T-cell (primary cell): ENCODE measurements around the gene RFX3. TPM values are rescaled to one million over a fixed set of nuclear protein-coding genes. Genes with fewer than 3 reads are reported as not detected.

Experiments
- ATAC-seq, 4 experiments: fragments of 200-7000 bp in 3 of 4; fragments of 150-1000 bp in 1 of 4; cut with Tn5 transposase; replicated peaks in 1 of 4; 1 replicate in 3 of 4; 2 replicates in 1 of 4; pipeline ENCODE4 v1.10.0; 2021; ENCODE audit warnings: moderate library complexity in 3 of 4, mild to moderate bottlenecking in 2 of 4, moderate number of reproducible peaks in 1 of 4
- CTCF ChIA-PET, 2 donors: fragments of 300-600 bp; sonication (Branson Sonifier 250); formaldehyde crosslinking; loops; one replicate each; lab custom pipeline; 2022; ENCODE audit warnings: antibody characterized with exemption in 2 of 2; lab: Charles Lee
- POLR2A ChIA-PET, 2 donors: fragments of 300-600 bp; sonication (Branson Sonifier 250); formaldehyde crosslinking; loops; one replicate each; lab custom pipeline; 2022; ENCODE audit warnings: antibody characterized with exemption in 2 of 2; lab: Charles Lee
- DNase-seq, 35 experiments: peaks; one replicate each; pipeline versions ENCODE4 v3.0.0 to v3.0.0-alpha.2; 2013 to 2023
- H3K27ac ChIP-seq: one replicate; pipeline ENCODE4 v1.5.1; 2013; ENCODE audit warnings: low read length
- H3K27me3 ChIP-seq, 2 experiments: replicated peaks in 1 of 2; 1 replicate in 1 of 2; 2 replicates in 1 of 2; pipeline versions ENCODE4 v1.6.1 to v1.7.0; 2013; ENCODE audit warnings: low read length in 1 of 2, mixed read lengths in 1 of 2; ENCODE audit not compliant: control insufficient read depth in 2 of 2, insufficient read depth in 2 of 2; ENCODE audit errors: extremely low read depth in 1 of 2
- H3K36me3 ChIP-seq, 2 donors: 1 replicate in 1 of 2; 2 replicates in 1 of 2; pipeline versions ENCODE4 v1.6.1 to v1.7.0; 2013; ENCODE audit warnings: low read length in 1 of 2; ENCODE audit not compliant: control insufficient read depth in 2 of 2, insufficient read depth in 1 of 2; ENCODE audit errors: extremely low read depth in 1 of 2
- H3K4me1 ChIP-seq, 2 experiments: 1 replicate in 1 of 2; 2 replicates in 1 of 2; pipeline versions ENCODE4 v1.6.1 to v1.7.0; 2013; ENCODE audit warnings: low read length in 2 of 2, mixed read lengths in 1 of 2; ENCODE audit not compliant: insufficient read depth in 2 of 2, control insufficient read depth in 1 of 2; ENCODE audit errors: extremely low read depth in 1 of 2
- H3K4me3 ChIP-seq, 2 donors: 1 replicate in 1 of 2; 2 replicates in 1 of 2; pipeline versions ENCODE4 v1.5.1 to v1.7.0; 2013; ENCODE audit warnings: mild to moderate bottlenecking in 2 of 2, low read length in 1 of 2, moderate library complexity in 1 of 2; ENCODE audit not compliant: control insufficient read depth in 1 of 2; ENCODE audit errors: extremely low read depth in 1 of 2
- H3K9me3 ChIP-seq: 2 replicates; pipeline ENCODE4 v1.7.0; 2013
- H3K27ac Mint-ChIP-seq, 2 donors: one replicate each; pipeline ENCODE4 v1.8.0; 2020 to 2021; ENCODE audit warnings: mild to moderate bottlenecking in 2 of 2, mixed read lengths in 2 of 2
- H3K27me3 Mint-ChIP-seq, 2 donors: one replicate each; pipeline ENCODE4 v1.8.0; 2021 to 2022; ENCODE audit warnings: mixed read lengths in 2 of 2
- H3K36me3 Mint-ChIP-seq: one replicate; pipeline ENCODE4 v1.8.0; 2021; ENCODE audit warnings: mixed read lengths
- H3K4me1 Mint-ChIP-seq, 3 donors: one replicate each; pipeline ENCODE4 v1.8.0; 2020 to 2022; ENCODE audit warnings: mixed read lengths in 3 of 3, mild to moderate bottlenecking in 1 of 3
- H3K4me3 Mint-ChIP-seq, 3 donors: one replicate each; pipeline ENCODE4 v1.8.0; 2020 to 2022; ENCODE audit warnings: mild to moderate bottlenecking in 3 of 3, mixed read lengths in 3 of 3, moderate library complexity in 3 of 3
- H3K9me3 Mint-ChIP-seq, 3 donors: one replicate each; pipeline ENCODE4 v1.8.0; 2020 to 2022; ENCODE audit warnings: mixed read lengths in 3 of 3
- WGBS: methylation state at CpG from one replicate; pipeline ENCODE4 v1.1.5; 2013; ENCODE audit warnings: missing lambda C conversion rate; ENCODE audit not compliant: insufficient coverage; 5-methylcytosine and 5-hydroxymethylcytosine counted together
- total RNA-seq, 35 experiments: library from RNA in 6 of 35; stranded (reverse) in 6 of 35; fragments of 120-200 nt in 1 of 35; gene quantifications; one replicate each; pipeline versions ENCODE4 v1.2.1 to v1.2.4 and lab custom pipeline; 2013 to 2026

Gene RFX3
- total RNA-seq, 5 donors from 2014 or later (not counting 1 experiment from before 2014, with no cell fraction given) = 16.3 to 32.2 (median 20.5) TPM

DNA sequence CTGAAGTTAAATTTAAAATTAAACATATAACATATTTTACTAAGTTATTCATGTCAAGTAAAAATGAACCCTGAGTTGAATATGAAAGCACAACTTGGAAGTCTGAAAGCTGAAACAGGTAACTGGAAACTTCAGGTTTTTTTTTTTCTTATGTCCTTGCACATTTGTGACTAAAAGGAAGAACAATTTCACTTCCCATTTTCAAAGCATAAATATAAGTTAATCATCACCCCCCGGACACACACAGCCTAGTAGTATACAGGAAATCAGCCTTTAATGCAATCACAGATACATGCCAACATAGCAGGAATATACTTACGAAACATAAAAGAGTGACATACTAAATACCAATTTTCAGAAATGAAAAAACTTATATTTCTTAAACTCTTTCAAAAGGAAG is 225.9 kb downstream of the RFX3 start:
- peaks cover 22% of the 10 kb centered on the region for H3K36me3 Mint-ChIP-seq
- H3K27me3 Mint-ChIP-seq = no peaks in the 10 kb centered on the region
- H3K4me3 Mint-ChIP-seq = no peak overlapping the region
- ChIA-PET POLR2A (no interaction called here), CTCF (interaction anchor here in 1 of 2 donors (0.7 kb wide), 1 partner anchor 1612 kb away, joined by 7 read pairs; no protein-coding TSS in a partner anchor)
- peaks cover 0 to 7% (median 4%) of the 10 kb centered on the region in 3 donors for H3K4me1 Mint-ChIP-seq
- no peaks in the 10 kb centered on the region for H3K27me3 ChIP-seq
- H3K36me3 ChIP-seq = no peaks in the 10 kb centered on the region
- no CpG with 5 or more reads among the region's 2 CpGs for WGBS
- no peak overlapping the region for H3K27ac Mint-ChIP-seq
- H3K4me1 ChIP-seq = no peaks in the 10 kb centered on the region
- H3K9me3 ChIP-seq = no peaks in the 10 kb centered on the region
- no peak overlapping the region for H3K4me3 ChIP-seq
- ATAC-seq = no peak
- H3K27ac ChIP-seq = no peak overlapping the region
- DNase-seq = no peak
- H3K9me3 Mint-ChIP-seq = no peaks in the 10 kb centered on the region

DNA sequence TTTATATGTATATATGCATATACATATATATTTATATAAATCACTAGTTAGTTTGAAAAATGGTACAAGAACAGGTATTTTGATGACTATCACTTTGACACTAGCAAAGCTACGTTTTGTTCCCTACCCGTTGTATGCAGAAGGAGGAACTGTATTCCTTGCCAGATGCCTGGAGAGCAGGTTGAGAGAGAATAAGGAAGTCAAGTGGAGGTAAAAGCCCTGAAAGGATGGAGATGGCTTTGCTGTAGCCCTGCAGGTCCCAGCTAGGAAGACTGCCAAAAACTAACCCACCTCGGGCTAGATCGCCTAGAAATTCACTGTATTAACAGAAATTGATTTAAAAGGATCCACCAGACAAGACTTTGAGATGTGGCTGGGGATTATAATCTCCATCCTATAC is 229.3 kb downstream of the RFX3 start:
- CTCF ChIA-PET = no interaction called here
- POLR2A ChIA-PET = no interaction called here
- Histone ChIP-seq H3K27ac (no peak overlapping the region), H3K36me3 (peaks cover 0 to 8% of the 10 kb centered on the region in 2 donors), H3K4me3 (no peak overlapping the region), H3K27me3 (no peaks in the 10 kb centered on the region), H3K9me3 (no peaks in the 10 kb centered on the region), H3K4me1 (no peaks in the 10 kb centered on the region)
- Mint-ChIP-seq H3K4me1 (peaks cover 0 to 4% (median under 1%) of the 10 kb centered on the region in 3 donors), H3K4me3 (no peak overlapping the region), H3K27ac (no peak overlapping the region), H3K36me3 (peaks cover 30% of the 10 kb centered on the region), H3K27me3 (no peaks in the 10 kb centered on the region), H3K9me3 (no peaks in the 10 kb centered on the region)
- no peak for DNase-seq
- no peak for ATAC-seq
- no CpG with 5 or more reads among the region's 4 CpGs for WGBS

DNA sequence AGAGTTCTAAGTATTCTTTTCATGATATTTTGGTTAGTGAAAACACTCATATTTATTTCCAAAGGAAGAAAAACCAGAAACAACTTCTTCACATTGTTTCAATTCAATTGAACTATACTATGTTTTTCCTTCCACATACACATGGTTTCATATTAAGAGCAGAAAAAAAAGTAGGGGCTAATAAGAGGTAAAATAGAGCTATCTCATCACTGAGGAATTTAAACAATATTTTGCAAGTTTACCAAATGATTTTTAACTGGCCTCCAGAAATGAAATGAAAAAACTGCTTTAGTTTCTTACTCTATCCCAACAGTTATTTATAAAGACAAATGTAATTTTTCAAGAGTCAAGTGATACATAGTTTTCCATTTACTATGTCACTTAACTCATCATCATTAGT is 233.5 kb downstream of the RFX3 start:
- POLR2A ChIA-PET = interaction anchor here in 1 of 2 donors (0.6 kb wide), 1 partner anchor 104 kb away, joined by 13 read pairs; no protein-coding TSS in a partner anchor
- CTCF ChIA-PET = no interaction called here
- Histone ChIP-seq H3K4me3 (no peak overlapping the region), H3K27me3 (no peaks in the 10 kb centered on the region), H3K36me3 (peaks cover 0 to 18% of the 10 kb centered on the region in 2 donors), H3K27ac (no peak overlapping the region), H3K9me3 (no peaks in the 10 kb centered on the region), H3K4me1 (no peaks in the 10 kb centered on the region)
- H3K27me3 Mint-ChIP-seq = no peaks in the 10 kb centered on the region
- ATAC-seq = no peak
- H3K9me3 Mint-ChIP-seq = no peaks in the 10 kb centered on the region
- DNase-seq = no peak
- H3K27ac Mint-ChIP-seq = no peak overlapping the region
- H3K36me3 Mint-ChIP-seq = peaks cover 51% of the 10 kb centered on the region
- no peaks in the 10 kb centered on the region for H3K4me1 Mint-ChIP-seq
- no peak overlapping the region for H3K4me3 Mint-ChIP-seq

DNA sequence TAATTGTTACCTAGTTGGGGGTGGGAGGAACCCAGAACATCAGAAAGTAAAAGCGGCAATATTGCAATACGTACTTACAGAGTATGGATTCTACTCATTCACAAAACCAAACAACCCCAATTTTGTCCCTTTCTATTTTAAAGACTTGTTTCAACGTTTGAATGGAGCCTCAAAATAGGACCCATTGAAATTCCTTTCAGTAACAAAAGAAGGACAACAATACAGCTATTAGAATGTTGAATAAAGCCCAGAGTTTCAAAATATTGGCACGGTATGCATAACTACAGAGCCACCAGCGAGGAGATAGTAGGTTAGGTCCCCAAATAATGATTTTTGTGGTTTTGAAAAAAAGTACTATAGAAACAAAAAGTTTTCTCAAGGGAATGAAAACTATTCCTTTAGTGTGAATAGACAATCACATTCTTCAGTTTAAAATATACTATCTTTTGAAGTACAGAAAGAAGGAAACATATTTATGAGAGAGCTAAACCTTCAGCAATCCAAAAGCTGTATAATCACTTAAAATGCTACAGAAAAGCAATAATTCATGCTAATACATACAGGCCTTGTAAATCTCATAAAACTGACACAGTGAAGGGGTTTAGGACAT is 235.5 kb downstream of the RFX3 start:
- DNase-seq = no peak
- Mint-ChIP-seq H3K27me3 (no peaks in the 10 kb centered on the region), H3K36me3 (peaks cover 60% of the 10 kb centered on the region), H3K4me3 (no peak overlapping the region), H3K9me3 (no peaks in the 10 kb centered on the region), H3K27ac (no peak overlapping the region), H3K4me1 (no peaks in the 10 kb centered on the region)
- peaks cover 0 to 27% of the 10 kb centered on the region in 2 donors for H3K36me3 ChIP-seq
- H3K27me3 ChIP-seq = no peaks in the 10 kb centered on the region
- no peak overlapping the region for H3K4me3 ChIP-seq
- no peak overlapping the region for H3K27ac ChIP-seq
- WGBS = no CpG with 5 or more reads among the region's 5 CpGs
- ChIA-PET CTCF (no interaction called here), POLR2A (no interaction called here)
- H3K4me1 ChIP-seq = no peaks in the 10 kb centered on the region
- no peaks in the 10 kb centered on the region for H3K9me3 ChIP-seq
- no peak for ATAC-seq

DNA sequence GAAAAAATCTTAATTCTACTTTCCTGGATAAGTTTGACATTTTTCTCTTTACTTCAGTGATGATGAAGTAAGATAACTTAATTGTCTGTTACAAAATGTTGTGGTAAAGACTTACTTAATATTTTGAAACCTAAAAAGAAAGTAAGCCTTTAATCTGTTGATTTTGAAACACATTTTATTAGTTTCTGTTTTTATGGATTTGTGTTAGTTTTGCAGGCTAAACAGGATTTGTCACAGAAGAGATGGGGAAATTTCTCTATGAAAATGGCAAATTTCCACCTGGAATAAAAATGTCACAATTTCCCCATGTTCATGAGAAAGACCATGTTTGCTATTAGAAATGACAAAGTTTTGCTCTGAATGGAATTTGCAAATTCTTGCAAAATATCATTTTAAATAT is 237.1 kb downstream of the RFX3 start:
- Mint-ChIP-seq H3K9me3 (no peaks in the 10 kb centered on the region), H3K27me3 (no peaks in the 10 kb centered on the region), H3K4me3 (no peak overlapping the region), H3K4me1 (no peaks in the 10 kb centered on the region), H3K36me3 (peaks cover 70% of the 10 kb centered on the region), H3K27ac (no peak overlapping the region)
- no peaks in the 10 kb centered on the region for H3K9me3 ChIP-seq
- POLR2A ChIA-PET = no interaction called here
- CTCF ChIA-PET = no interaction called here
- ATAC-seq (no peak), DNase-seq (no peak)
- H3K4me3 ChIP-seq = no peak overlapping the region
- no peaks in the 10 kb centered on the region for H3K4me1 ChIP-seq
- no peak overlapping the region for H3K27ac ChIP-seq
- peaks cover 0 to 27% of the 10 kb centered on the region in 2 donors for H3K36me3 ChIP-seq
- no peaks in the 10 kb centered on the region for H3K27me3 ChIP-seq

DNA sequence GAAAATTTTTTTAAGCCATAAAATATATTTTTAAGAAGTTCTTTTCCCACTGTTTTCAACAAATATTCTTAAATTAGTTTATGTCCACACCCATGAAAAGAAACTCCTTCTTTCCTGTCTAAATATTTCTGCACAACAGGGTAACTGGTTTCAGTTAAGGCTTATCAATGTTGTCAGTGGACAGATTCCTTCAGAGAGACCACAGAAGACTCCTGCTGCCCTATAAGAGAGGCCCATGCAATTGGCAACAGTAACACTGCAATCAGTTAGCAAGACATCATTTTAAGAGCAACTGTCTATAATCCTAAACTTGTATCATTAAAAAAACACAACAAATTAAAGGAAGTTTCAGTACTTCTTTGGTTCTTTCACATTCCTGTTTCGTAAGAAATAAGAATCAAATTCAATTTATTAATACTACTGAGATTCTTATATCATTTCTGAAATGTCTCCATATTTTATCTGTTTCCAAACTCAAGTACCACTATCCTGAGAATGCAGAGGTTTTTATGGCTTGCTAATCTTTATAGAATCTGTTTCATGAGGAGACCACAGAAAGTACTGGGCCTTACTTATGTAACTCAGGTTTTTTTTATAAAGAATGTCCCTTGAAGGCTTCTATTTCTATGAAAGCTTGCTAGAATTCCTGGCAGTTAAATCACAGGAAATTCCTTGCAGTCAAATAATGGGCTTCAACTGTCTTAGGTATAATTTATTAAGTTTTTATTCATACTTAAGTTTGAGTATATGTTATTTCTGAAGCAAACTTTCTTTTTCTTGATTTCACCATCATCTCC is 240.2 kb downstream of the RFX3 start:
- no peaks in the 10 kb centered on the region for H3K4me1 Mint-ChIP-seq
- Histone ChIP-seq H3K36me3 (peaks cover 0 to 20% of the 10 kb centered on the region in 2 donors), H3K27ac (no peak overlapping the region), H3K4me1 (no peaks in the 10 kb centered on the region), H3K9me3 (no peaks in the 10 kb centered on the region), H3K4me3 (no peak overlapping the region), H3K27me3 (no peaks in the 10 kb centered on the region)
- ATAC-seq (no peak), DNase-seq (no peak)
- no peak overlapping the region for H3K4me3 Mint-ChIP-seq
- H3K36me3 Mint-ChIP-seq = peaks cover 64% of the 10 kb centered on the region
- no peaks in the 10 kb centered on the region for H3K27me3 Mint-ChIP-seq
- ChIA-PET POLR2A (no interaction called here), CTCF (no interaction called here)
- no peak overlapping the region for H3K27ac Mint-ChIP-seq
- no CpG with 5 or more reads among the region's 1 CpG for WGBS
- H3K9me3 Mint-ChIP-seq = no peaks in the 10 kb centered on the region
